Panc1 (cell line): Measurements from ENCODE around the gene GCNT4. TPM values are rescaled to one million over a fixed set of nuclear protein-coding genes. Genes with fewer than 3 reads are reported as not detected.

Experiments
- ATAC-seq: fragments of 200-7000 bp; cut with Tn5 transposase; 2 replicates; pipeline ENCODE4 v1.9.1; 2020; ENCODE audit warnings: mild to moderate bottlenecking, moderate library complexity
- BruUV-seq: library from RNA; stranded (reverse); fragments of 400-500 nt; replicated peaks from 2 replicates; lab custom pipeline; 2021; lab: Mats Ljungman, UMichigan
- CTCF ChIA-PET: fragments of 300-600 bp; sonication (Branson Sonifier 250); formaldehyde crosslinking; loops from one replicate; lab custom pipeline; 2022; ENCODE audit warnings: antibody characterized with exemption; lab: Charles Lee
- POLR2A ChIA-PET: fragments of 300-600 bp; sonication (Branson Sonifier 250); formaldehyde crosslinking; loops from one replicate; lab custom pipeline; 2022; ENCODE audit warnings: antibody characterized with exemption; lab: Charles Lee
- DNase-seq: peaks from one replicate; pipeline ENCODE4 v3.0.0-alpha.2; 2010; ENCODE audit warnings: low read depth, low spot score
- H3K27ac ChIP-seq: 2 replicates; pipeline ENCODE4 v1.5.1; 2011; ENCODE audit warnings: mild to moderate bottlenecking, low read length, inconsistent platforms
- H3K27me3 ChIP-seq: fragments of 200-500 bp; sonication (Bioruptor generic); 2 replicates; pipeline ENCODE4 v1.6.0; 2014; ENCODE audit warnings: low read length, inconsistent platforms; ENCODE audit not compliant: control insufficient read depth, insufficient read depth
- H3K36me3 ChIP-seq: fragments of 200-500 bp; sonication (Bioruptor generic); 2 replicates; pipeline ENCODE4 v1.5.1; 2014; ENCODE audit warnings: inconsistent platforms, mild to moderate bottlenecking, low read length, moderate library complexity; ENCODE audit not compliant: control insufficient read depth, insufficient read depth
- H3K4me1 ChIP-seq: 2 replicates; pipeline ENCODE4 v1.5.1; 2011; ENCODE audit warnings: inconsistent platforms, mild to moderate bottlenecking, low read length, moderate library complexity; ENCODE audit not compliant: control insufficient read depth, insufficient read depth
- H3K4me3 ChIP-seq, 2 experiments: 2 replicates each; pipeline ENCODE4 v1.5.1; 2011 to 2012; ENCODE audit warnings: low read depth in 2 of 2, low read length in 2 of 2, mild to moderate bottlenecking in 2 of 2, inconsistent platforms in 1 of 2, moderate library complexity in 1 of 2
- H3K9me3 ChIP-seq: fragments of 200-500 bp; sonication (Bioruptor generic); 2 replicates; pipeline ENCODE4 v1.5.1; 2014; ENCODE audit warnings: low read depth, mild to moderate bottlenecking, inconsistent platforms, low read length, moderate library complexity; ENCODE audit not compliant: control insufficient read depth, insufficient read depth
- CTCF ChIP-seq: fragments of 450-650 bp; IDR thresholded peaks from 2 replicates; pipeline ENCODE4 v1.5.1; 2017; ENCODE audit warnings: mild to moderate bottlenecking
- POLR2AphosphoS5 ChIP-seq: IDR thresholded peaks from 2 replicates; pipeline ENCODE4 v1.6.1; 2012; ENCODE audit warnings: mild to moderate bottlenecking, low read depth, low read length, moderate library complexity
- REST ChIP-seq, 2 experiments: IDR thresholded peaks; 2 replicates each; pipeline ENCODE4 v1.6.1; 2011 to 2012; ENCODE audit warnings: low read depth in 2 of 2, control low read depth in 1 of 2, low read length in 1 of 2, mild to moderate bottlenecking in 1 of 2, moderate library complexity in 1 of 2; ENCODE audit not compliant: insufficient read depth in 1 of 2
- SIN3A ChIP-seq: IDR thresholded peaks from 2 replicates; pipeline ENCODE4 v1.6.1; 2012; ENCODE audit warnings: low read depth, mild to moderate bottlenecking, low read length, moderate library complexity, borderline replicate concordance; ENCODE audit not compliant: insufficient read depth
- TCF7L2 ChIP-seq: IDR thresholded peaks from 2 replicates; pipeline ENCODE4 v1.6.1; 2011; ENCODE audit warnings: mild to moderate bottlenecking, low read depth, low read length, inconsistent platforms
- in situ Hi-C: cut with HindIII; loops from 2 replicates; pipeline ENCODE4 v1.10.0; 2016; ENCODE audit warnings: low sequenced_read_pairs, low pct_unique_long_range_greater_than_20kb
- intact Hi-C: fragments of 100-400 bp; cut with micrococcal nuclease; formaldehyde crosslinking; loops from one replicate; pipeline ENCODE4 v1.10.0; 2022; ENCODE audit not compliant: unreplicated experiment
- total RNA-seq: library from RNA; stranded (reverse); gene quantifications from one replicate; pipeline ENCODE4 v1.2.1, GENCODE V29; 2021; ENCODE audit not compliant: unreplicated experiment

GCNT4 gene
- total RNA-seq, 1 experiment from 2014 or later = 0.33 TPM

DNA sequence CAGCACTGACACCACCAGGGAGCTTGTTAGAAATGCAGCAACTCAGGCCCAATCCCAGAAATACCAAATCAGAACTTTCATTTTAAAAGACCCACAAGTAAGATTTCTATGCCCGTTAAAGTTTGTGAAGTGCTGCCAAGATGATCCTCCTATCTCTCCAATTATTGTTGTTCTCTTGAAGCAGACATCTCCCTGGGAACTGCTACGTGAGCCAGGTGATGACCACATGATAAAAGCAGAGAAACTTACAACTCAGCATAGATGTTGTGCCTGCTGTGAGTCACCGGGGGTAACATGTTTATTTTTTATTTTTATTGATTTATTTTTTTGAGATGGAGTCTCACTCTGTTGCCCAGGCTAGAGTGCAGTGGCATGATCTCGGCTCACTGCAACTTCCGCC, 34.4 kb downstream of the GCNT4 start:
- Histone ChIP-seq H3K36me3 (no peaks in the 10 kb centered on the region), H3K4me3 (no peak overlapping the region), H3K4me1 (no peaks in the 10 kb centered on the region), H3K27ac (no peak overlapping the region), H3K27me3 (peaks cover 5% of the 10 kb centered on the region; the same call in 1 of the 2 replicates), H3K9me3 (no peaks in the 10 kb centered on the region)
- no peak for ATAC-seq
- TF ChIP-seq TCF7L2 (no peak), SIN3A (no peak), REST (IDR thresholded peaks at IDR 0.05; ENCODE audit: insufficient read depth in 1 of 2, low read depth in 2 of 2, low read length in 1 of 2) (no peak), POLR2AphosphoS5 (no peak), CTCF (no peak)
- BruUV-seq = no TSS peak
- in situ Hi-C loops (no loop called here), intact Hi-C loops (no loop called here)
- CTCF ChIA-PET = no interaction called here
- POLR2A ChIA-PET = no interaction called here
- DNase-seq = no peak

DNA sequence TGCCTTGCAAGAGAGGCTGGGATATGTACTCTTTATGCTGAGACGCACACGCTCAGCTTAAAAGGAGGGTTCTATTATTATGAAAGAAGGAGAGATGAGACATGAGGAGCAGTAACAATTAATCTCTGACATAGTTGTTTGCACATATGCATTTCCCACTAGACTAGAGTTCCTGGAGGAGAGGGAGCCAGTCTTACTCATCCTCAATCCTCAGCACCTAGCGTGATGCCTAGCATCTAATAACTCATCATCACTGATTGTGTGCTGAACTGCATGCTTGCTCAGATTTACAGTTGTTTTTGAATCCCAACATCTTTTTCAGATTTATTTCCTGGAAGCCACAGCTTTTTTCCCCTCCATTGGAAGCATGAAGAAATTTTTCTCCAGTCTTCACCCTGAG, 35.5 kb downstream of the GCNT4 start:
- Histone ChIP-seq H3K4me1 (no peaks in the 10 kb centered on the region), H3K27ac (no peak overlapping the region), H3K36me3 (no peaks in the 10 kb centered on the region), H3K9me3 (no peaks in the 10 kb centered on the region), H3K4me3 (no peak overlapping the region), H3K27me3 (no peaks in the 10 kb centered on the region)
- intact Hi-C loops (no loop called here), in situ Hi-C loops (no loop called here)
- no peak for TF ChIP-seq REST (IDR thresholded peaks at IDR 0.05; ENCODE audit: insufficient read depth in 1 of 2, low read depth in 2 of 2, low read length in 1 of 2)
- TF ChIP-seq POLR2AphosphoS5 = no peak
- TF ChIP-seq TCF7L2 = no peak
- TF ChIP-seq SIN3A = no peak
- TF ChIP-seq CTCF = no peak
- BruUV-seq = no TSS peak
- no peak for DNase-seq
- CTCF ChIA-PET = no interaction called here
- POLR2A ChIA-PET = no interaction called here
- no peak for ATAC-seq
